ENCODE measurements around the gene TRIM33. TPM values are rescaled to one million over a fixed set of nuclear protein-coding genes. Genes with fewer than 3 reads are reported as not detected.

Gene TRIM33
- total and polyA plus RNA-seq, 2 of the 13 experiments (the other 11 are each of a cell fraction or from before 2014, with no cell fraction given): 35.5 to 42.2 TPM

GRCh38 chr1:114359791-114360190 is 151.2 kb downstream of the TRIM33 start:
- no peak overlapping the region for H3K27ac ChIP-seq (ENCODE audit: extremely low read length, insufficient read depth, low read length)
- CTCF ChIA-PET (ENCODE audit: low intra/inter-chr PET ratio, low total read pairs): no interaction called here
- in situ Hi-C loops (cut with HindIII; ENCODE audit: extremely low pct_ligation_motif_present, low pct_unique_long_range_greater_than_20kb): loop anchor here (25.0 kb wide), 1 partner anchor 328 kb away; the partner anchor contains the start of gene AMPD1

More at GRCh38 chr1:114359791-114360190, 151.2 kb downstream of the TRIM33 start:
- Histone ChIP-seq H3K4me1 (ENCODE audit: insufficient read depth, low read length) (no peaks in the 10 kb centered on the region), H4K20me1 (ENCODE audit: insufficient read depth, low read length) (no peaks in the 10 kb centered on the region), H3K9me3 (ENCODE audit: low read length) (peaks cover 24% of the 10 kb centered on the region), H3K9ac (ENCODE audit: insufficient read depth, low read depth, low read length) (no peak overlapping the region), H2AFZ (ENCODE audit: low read length) (no peak overlapping the region), H3K4me3 (replicated peaks in 1 of 3; ENCODE audit: insufficient read depth in 1 of 3, low read depth in 2 of 3, low read length in 3 of 3) (no peak overlapping the region), H3K36me3 (replicated peaks in 1 of 2; ENCODE audit: control insufficient read depth in 1 of 2, insufficient read depth in 2 of 2, low read length in 2 of 2) (no peaks in the 10 kb centered on the region), H3K4me2 (ENCODE audit: low read depth, low read length) (no peak overlapping the region), H3K27me3 (ENCODE audit: control insufficient read depth in 1 of 2, insufficient read depth in 2 of 2, low read length in 2 of 2) (no peaks in the 10 kb centered on the region), H3K79me2 (ENCODE audit: insufficient read depth, low read length) (no peaks in the 10 kb centered on the region)
- WGBS (ENCODE audit: low lambda C conversion rate): 0% methylated on average over 1 of the region's 1 CpG
- TF ChIP-seq RFXAP (CRISPR knock-in tag; IDR thresholded peaks at IDR 0.05; ENCODE audit: borderline replicate concordance) (no peak), HBP1 (CRISPR knock-in tag; IDR thresholded peaks at IDR 0.05; ENCODE audit: low read depth) (no peak), CC2D1A (CRISPR knock-in tag; IDR thresholded peaks at IDR 0.05) (no peak), ZNF17 (CRISPR knock-in tag; IDR thresholded peaks at IDR 0.05) (no peak), NFATC3 (CRISPR knock-in tag; IDR thresholded peaks at IDR 0.05) (no peak), ZNF672 (CRISPR knock-in tag; IDR thresholded peaks at IDR 0.05) (no peak), ZNF317 (CRISPR knock-in tag; IDR thresholded peaks at IDR 0.05) (no peak), PAX8 (CRISPR knock-in tag; IDR thresholded peaks at IDR 0.05; ENCODE audit: borderline replicate concordance) (no peak), SMARCE1 (IDR thresholded peaks at IDR 0.05; ENCODE audit: borderline replicate concordance) (no peak), ZNF646 (CRISPR knock-in tag; IDR thresholded peaks at IDR 0.05) (no peak), ZNF510 (CRISPR knock-in tag; IDR thresholded peaks at IDR 0.05; ENCODE audit: low read depth) (no peak), ZNF232 (CRISPR knock-in tag; IDR thresholded peaks at IDR 0.05; ENCODE audit: borderline replicate concordance) (no peak), HDAC1 (CRISPR knock-in tag; IDR thresholded peaks at IDR 0.05) (no peak), ZNF572 (CRISPR knock-in tag; IDR thresholded peaks at IDR 0.05) (no peak), SMAD9 (CRISPR knock-in tag; IDR thresholded peaks at IDR 0.05) (no peak), ZUFSP (CRISPR knock-in tag; IDR thresholded peaks at IDR 0.05; ENCODE audit: borderline replicate concordance) (no peak)
- no peak for DNase-seq (ENCODE audit: low spot score)
- no TSS peak for BruUV-seq (replicated peaks)
- intact Hi-C loops (cut with micrococcal nuclease; ENCODE audit: unreplicated experiment): no loop called here
- no peak for FAIRE-seq
- POLR2A ChIA-PET: no interaction called here
- ATAC-seq: no peak
